Loucy (cell line): ENCODE measurements around the gene TBC1D8.

Experiments used
- H2AFZ ChIP-seq: fragments of 200-600 bp; sonication (generic); 2 replicates; pipeline ENCODE4 v1.6.0; 2016; ENCODE audit warnings: antibody characterized with exemption, mild to moderate bottlenecking, low read length, moderate library complexity
- H3F3A ChIP-seq: fragments of 200-600 bp; 2 replicates; pipeline ENCODE4 v1.6.0; 2016; ENCODE audit warnings: antibody characterized with exemption, low read depth, mild to moderate bottlenecking
- H3K27me3 ChIP-seq: fragments of 200-600 bp; sonication (generic); 2 replicates; pipeline ENCODE4 v1.6.1; 2014; ENCODE audit warnings: low read length, mild to moderate bottlenecking; ENCODE audit not compliant: insufficient read depth, poor library complexity, severe bottlenecking
- H3K36me3 ChIP-seq: fragments of 200-600 bp; sonication (generic); 2 replicates; pipeline ENCODE4 v1.6.1; 2016; ENCODE audit warnings: low read length; ENCODE audit not compliant: insufficient read depth
- H3K4me1 ChIP-seq: fragments of 200-600 bp; sonication (generic); 2 replicates; pipeline ENCODE4 v1.5.1; 2014; ENCODE audit warnings: low read length, mild to moderate bottlenecking; ENCODE audit not compliant: insufficient read depth, poor library complexity, severe bottlenecking
- H3K4me2 ChIP-seq: fragments of 200-600 bp; sonication (generic); 2 replicates; pipeline ENCODE4 v1.6.0; 2014; ENCODE audit warnings: antibody characterized with exemption, low read length, low read depth, mild to moderate bottlenecking; ENCODE audit not compliant: poor library complexity, severe bottlenecking
- H3K4me3 ChIP-seq: fragments of 200-600 bp; sonication (generic); 2 replicates; pipeline ENCODE4 v1.5.1; 2014; ENCODE audit warnings: low read length, mild to moderate bottlenecking, mixed read lengths; ENCODE audit not compliant: poor library complexity, severe bottlenecking
- H3K79me2 ChIP-seq: fragments of 200-600 bp; sonication (generic); 2 replicates; pipeline ENCODE4 v1.6.1; 2014; ENCODE audit warnings: low read length; ENCODE audit not compliant: insufficient read depth
- H3K9ac ChIP-seq: fragments of 200-600 bp; sonication (generic); 2 replicates; pipeline ENCODE4 v1.6.0; 2014; ENCODE audit warnings: mild to moderate bottlenecking, low read depth, low read length, moderate library complexity; ENCODE audit not compliant: poor library complexity, severe bottlenecking
- H3K9me2 ChIP-seq: fragments of 200-600 bp; sonication (generic); replicated peaks from 2 replicates; pipeline ENCODE4 v1.6.1; 2016; ENCODE audit warnings: low read depth, low read length, mixed read lengths
- H3K9me3 ChIP-seq: fragments of 200-600 bp; sonication (generic); 2 replicates; pipeline ENCODE4 v1.6.1; 2014; ENCODE audit warnings: mild to moderate bottlenecking, antibody characterized with exemption, low read length, low read depth; ENCODE audit not compliant: insufficient read depth
- H4K20me1 ChIP-seq: fragments of 200-600 bp; sonication (generic); 2 replicates; pipeline ENCODE4 v1.6.0; 2014; ENCODE audit warnings: antibody characterized with exemption, low read length, mild to moderate bottlenecking; ENCODE audit not compliant: insufficient read depth, poor library complexity, severe bottlenecking
- EZH2phosphoT487 ChIP-seq: fragments of 200-600 bp; IDR thresholded peaks from 2 replicates; pipeline ENCODE4 v1.6.1; 2018; ENCODE audit warnings: antibody characterized with exemption, mild to moderate bottlenecking, moderate library complexity, borderline replicate concordance
- TF ChIP-seq, protein P1 (sequence below): fragments of 200-600 bp; sonication (generic); conservative IDR thresholded peaks from 2 replicates; pipeline ENCODE4 v1.5.1; 2014; ENCODE audit warnings: mild to moderate bottlenecking, antibody characterized with exemption, low read length

Gene TBC1D8

DNA sequence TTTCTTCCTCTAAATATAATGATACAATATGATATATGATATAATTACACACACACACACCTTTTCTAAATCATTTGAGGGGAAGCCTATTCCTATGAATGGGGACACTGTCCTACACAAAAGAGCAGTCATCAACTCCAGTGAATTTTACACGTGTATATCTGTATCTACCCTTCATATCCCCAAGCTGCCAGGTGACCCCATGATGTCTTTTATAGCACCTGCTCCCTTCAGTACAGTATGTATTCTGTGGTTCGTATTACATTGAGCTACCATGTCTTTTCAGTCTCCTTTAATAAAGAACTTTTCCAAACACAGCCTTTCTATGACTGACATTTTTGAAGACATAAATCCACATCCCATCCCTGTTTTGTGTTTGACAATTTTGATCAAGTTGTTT, 19.0 kb downstream of the TBC1D8 start:
- H2AFZ ChIP-seq: no peak overlapping the region
- TF ChIP-seq, protein P1, sequence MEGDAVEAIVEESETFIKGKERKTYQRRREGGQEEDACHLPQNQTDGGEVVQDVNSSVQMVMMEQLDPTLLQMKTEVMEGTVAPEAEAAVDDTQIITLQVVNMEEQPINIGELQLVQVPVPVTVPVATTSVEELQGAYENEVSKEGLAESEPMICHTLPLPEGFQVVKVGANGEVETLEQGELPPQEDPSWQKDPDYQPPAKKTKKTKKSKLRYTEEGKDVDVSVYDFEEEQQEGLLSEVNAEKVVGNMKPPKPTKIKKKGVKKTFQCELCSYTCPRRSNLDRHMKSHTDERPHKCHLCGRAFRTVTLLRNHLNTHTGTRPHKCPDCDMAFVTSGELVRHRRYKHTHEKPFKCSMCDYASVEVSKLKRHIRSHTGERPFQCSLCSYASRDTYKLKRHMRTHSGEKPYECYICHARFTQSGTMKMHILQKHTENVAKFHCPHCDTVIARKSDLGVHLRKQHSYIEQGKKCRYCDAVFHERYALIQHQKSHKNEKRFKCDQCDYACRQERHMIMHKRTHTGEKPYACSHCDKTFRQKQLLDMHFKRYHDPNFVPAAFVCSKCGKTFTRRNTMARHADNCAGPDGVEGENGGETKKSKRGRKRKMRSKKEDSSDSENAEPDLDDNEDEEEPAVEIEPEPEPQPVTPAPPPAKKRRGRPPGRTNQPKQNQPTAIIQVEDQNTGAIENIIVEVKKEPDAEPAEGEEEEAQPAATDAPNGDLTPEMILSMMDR: no peak
- TF ChIP-seq EZH2phosphoT487: no peak
- H3K4me2 ChIP-seq: no peak overlapping the region
- no peaks in the 10 kb centered on the region for H3K4me1 ChIP-seq
- no peak overlapping the region for H3K9ac ChIP-seq
- no peak overlapping the region for H3K4me3 ChIP-seq
- H3K36me3 ChIP-seq: no peaks in the 10 kb centered on the region
- no peaks in the 10 kb centered on the region for H3K9me3 ChIP-seq
- H3K79me2 ChIP-seq: no peaks in the 10 kb centered on the region
- no peaks in the 10 kb centered on the region for H3F3A ChIP-seq
- H4K20me1 ChIP-seq: no peaks in the 10 kb centered on the region
- H3K9me2 ChIP-seq: no peaks in the 10 kb centered on the region
- no peaks in the 10 kb centered on the region for H3K27me3 ChIP-seq

GRCh38 chr2:101130081-101130480, 21.1 kb downstream of the TBC1D8 start:
- H3K4me3 ChIP-seq: no peak overlapping the region
- no peaks in the 10 kb centered on the region for H3K36me3 ChIP-seq
- no peaks in the 10 kb centered on the region for H3K27me3 ChIP-seq
- no peaks in the 10 kb centered on the region for H3F3A ChIP-seq
- H3K4me1 ChIP-seq: peaks cover 7% of the 10 kb centered on the region
- no peaks in the 10 kb centered on the region for H3K9me3 ChIP-seq
- no peak overlapping the region for H2AFZ ChIP-seq
- H4K20me1 ChIP-seq: no peaks in the 10 kb centered on the region
- no peaks in the 10 kb centered on the region for H3K9me2 ChIP-seq
- H3K4me2 ChIP-seq: no peak overlapping the region
- no peak overlapping the region for H3K9ac ChIP-seq
- no peaks in the 10 kb centered on the region for H3K79me2 ChIP-seq
- no peak for TF ChIP-seq EZH2phosphoT487
- TF ChIP-seq, protein P1: no peak

- H3K27me3 ChIP-seq: no peaks in the 10 kb centered on the region
- no peaks in the 10 kb centered on the region for H4K20me1 ChIP-seq
- H2AFZ ChIP-seq: no peak overlapping the region
- no peak overlapping the region for H3K4me3 ChIP-seq
- H3K9me2 ChIP-seq: no peaks in the 10 kb centered on the region
- TF ChIP-seq, protein P1: no peak
- no peak for TF ChIP-seq EZH2phosphoT487
- H3K4me1 ChIP-seq: peaks cover 7% of the 10 kb centered on the region
- H3F3A ChIP-seq: no peaks in the 10 kb centered on the region
- H3K9ac ChIP-seq: no peak overlapping the region
- H3K4me2 ChIP-seq: no peak overlapping the region
- H3K79me2 ChIP-seq: no peaks in the 10 kb centered on the region
- no peaks in the 10 kb centered on the region for H3K36me3 ChIP-seq
- H3K9me3 ChIP-seq: no peaks in the 10 kb centered on the region
Observed at GRCh38 chr2:101127319-101128056, 23.7 kb downstream of the TBC1D8 start.
